ENCODE measurements around the gene ATP7B. TPM values are rescaled to one million over a fixed set of nuclear protein-coding genes. Genes with fewer than 3 reads are reported as not detected.

The ATP7B gene
- total and polyA plus RNA-seq, 2 donors (not counting 3 experiments of a cell fraction or from before 2014, with no cell fraction given), result 4.2 to 8.0 TPM

DNA sequence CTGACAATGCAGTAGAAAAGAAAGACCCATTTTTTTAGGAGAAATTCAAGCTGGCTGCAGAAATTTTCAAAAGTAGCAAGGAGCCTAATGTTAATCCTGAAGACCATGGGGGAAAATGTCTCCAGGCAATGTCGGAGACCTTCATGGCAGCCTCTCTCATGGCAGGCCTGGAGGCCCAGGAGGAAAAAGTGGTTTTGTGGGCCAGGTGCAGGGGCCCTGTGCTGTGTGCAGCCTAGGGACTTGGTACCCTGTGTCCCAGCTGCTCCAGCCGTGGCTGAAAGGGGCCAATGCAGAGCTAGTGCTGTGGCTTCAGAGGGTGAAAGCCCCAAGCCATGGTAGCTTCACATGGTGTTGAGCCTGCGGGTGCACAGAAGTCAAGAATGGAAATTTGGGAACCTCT, 5.0 kb upstream of the ATP7B start:
- no peak overlapping the region for H3K4me3 ChIP-seq (replicated peaks in 1 of 3; ENCODE audit: insufficient read depth in 1 of 3, low read depth in 1 of 3, low read length in 3 of 3)
- no TSS peak for BruUV-seq (replicated peaks)
- H3K4me1 ChIP-seq (ENCODE audit: control insufficient read depth, extremely low read depth, insufficient read depth, low read length), result peaks cover 9% of the 10 kb centered on the region
- intact Hi-C loops (cut with micrococcal nuclease) (no loop called here), dilution Hi-C loops (cut with MboI; ENCODE audit: extremely low pct_ligation_motif_present, low sequenced_read_pairs) (no loop called here)
- no peaks in the 10 kb centered on the region for H3K9me3 ChIP-seq (replicated peaks; ENCODE audit: control insufficient read depth, insufficient read depth, low read length)
- TF ChIP-seq FOS (IDR thresholded peaks at IDR 0.05; ENCODE audit: borderline replicate concordance, insufficient read depth, low read length) (no peak), POLR2A (IDR thresholded peaks at IDR 0.05; ENCODE audit: low read depth, low read length) (no peak), GATA2 (IDR thresholded peaks at IDR 0.05; ENCODE audit: insufficient read depth, insufficient read length, low read depth, low read length) (no peak), MYC (IDR thresholded peaks at IDR 0.05; ENCODE audit: low read depth, low read length) (no peak), POLR2AphosphoS5 (IDR thresholded peaks at IDR 0.05; ENCODE audit: insufficient read depth, low read depth, low read length) (no peak), MAX (IDR thresholded peaks at IDR 0.05; ENCODE audit: insufficient read depth, insufficient read length) (no peak), CTCF (IDR thresholded peaks at IDR 0.05; ENCODE audit: extremely low read depth in 1 of 2, insufficient read depth in 1 of 2, low read depth in 1 of 2, low read length in 2 of 2) (no peak), EZH2 (IDR thresholded peaks at IDR 0.05; ENCODE audit: borderline replicate concordance, low read depth, low read length, severe bottlenecking) (no peak), JUN (IDR thresholded peaks at IDR 0.05; ENCODE audit: borderline replicate concordance, insufficient read depth, insufficient read length, low read depth) (no peak)
- H4K20me1 ChIP-seq (replicated peaks; ENCODE audit: control insufficient read depth, extremely low read depth, insufficient read depth, low read length), result no peaks in the 10 kb centered on the region
- DNase-seq (ENCODE audit: low read depth, low spot score) (no peak), FAIRE-seq (no peak)
- peaks cover 0 to 3% of the 10 kb centered on the region in 2 experiments for H3K36me3 ChIP-seq (ENCODE audit: control insufficient read depth in 2 of 2, extremely low read depth in 1 of 2, insufficient read depth in 2 of 2, low read length in 2 of 2)
- H3K27me3 ChIP-seq (ENCODE audit: control insufficient read depth in 2 of 2, insufficient read depth in 2 of 2, low read length in 2 of 2), result peaks cover 0 to under 1% of the 10 kb centered on the region in 2 experiments
- ChIA-PET CTCF (no interaction called here), POLR2A (no interaction called here)
- no peak overlapping the region for H3K9ac ChIP-seq (replicated peaks; ENCODE audit: extremely low read depth, insufficient read depth, low read length)
- H3K79me2 ChIP-seq (ENCODE audit: control insufficient read depth, insufficient read depth, low read length), result peaks cover 31% of the 10 kb centered on the region
- no peak overlapping the region for H3K27ac ChIP-seq (ENCODE audit: insufficient read depth, low read depth, low read length)
- H3K4me2 ChIP-seq (ENCODE audit: insufficient read depth, low read length), result no peak overlapping the region
- no peak overlapping the region for H2AFZ ChIP-seq (ENCODE audit: low read depth, low read length)
- no peaks in the 10 kb centered on the region for H3K9me1 ChIP-seq (replicated peaks; ENCODE audit: control insufficient read depth, extremely low read depth, insufficient read depth, low read length)
